SU-DHL-6 (cell line): ENCODE measurements around the gene TMEM161A.

ENCODE experiments used
- H2AFZ ChIP-seq: fragments of 200-600 bp; sonication (generic); 2 replicates; pipeline ENCODE4 v1.6.1; 2014; ENCODE audit warnings: low read depth, mild to moderate bottlenecking, moderate library complexity, mixed read lengths, antibody characterized with exemption, low read length; ENCODE audit not compliant: severe bottlenecking
- H3F3A ChIP-seq: fragments of 200-600 bp; shearing (Covaris generic); 2 replicates; pipeline ENCODE4 v1.6.0; 2016; ENCODE audit warnings: antibody characterized with exemption, mild to moderate bottlenecking; ENCODE audit not compliant: insufficient read depth
- H3K27ac ChIP-seq: fragments of 200-600 bp; sonication (generic); 2 replicates; pipeline ENCODE4 v1.5.1; 2016; ENCODE audit warnings: low read depth, mild to moderate bottlenecking, low read length, moderate library complexity, mixed read lengths
- H3K27me3 ChIP-seq: fragments of 200-600 bp; sonication (generic), shearing (Covaris generic); 2 replicates; pipeline ENCODE4 v1.6.0; 2014; ENCODE audit warnings: mild to moderate bottlenecking, low read length
- H3K36me3 ChIP-seq: fragments of 200-600 bp; sonication (generic); 2 replicates; pipeline ENCODE4 v1.6.1; 2014; ENCODE audit warnings: mild to moderate bottlenecking, low read length, mixed read lengths
- H3K4me2 ChIP-seq: fragments of 300-600, 200-600 bp; shearing (Covaris generic), sonication (generic); 2 replicates; pipeline ENCODE4 v1.6.0; 2014; ENCODE audit warnings: low read length, low read depth, mild to moderate bottlenecking; ENCODE audit not compliant: poor library complexity, severe bottlenecking
- H3K4me3 ChIP-seq: fragments of 200-600 bp; sonication (generic); 2 replicates; pipeline ENCODE4 v1.5.1; 2014; ENCODE audit warnings: antibody characterized with exemption, low read length, mild to moderate bottlenecking, mixed read lengths; ENCODE audit not compliant: insufficient read depth, poor library complexity, severe bottlenecking
- H3K79me2 ChIP-seq: fragments of 200-600 bp; sonication (generic); 2 replicates; pipeline ENCODE4 v1.6.1; 2014; ENCODE audit warnings: mild to moderate bottlenecking, low read length, moderate library complexity; ENCODE audit not compliant: insufficient read depth
- H3K9ac ChIP-seq: fragments of 200-600 bp; sonication (generic); 2 replicates; pipeline ENCODE4 v1.7.0; 2014; ENCODE audit warnings: mild to moderate bottlenecking, low read length
- H3K9me2 ChIP-seq: fragments of 200-600 bp; sonication (generic); replicated peaks from 2 replicates; pipeline ENCODE4 v1.6.1; 2014; ENCODE audit warnings: low read length; ENCODE audit not compliant: insufficient read depth
- H3K9me3 ChIP-seq: fragments of 200-600 bp; sonication (generic); 2 replicates; pipeline ENCODE4 v1.6.1; 2014; ENCODE audit warnings: low read length, mixed read lengths; ENCODE audit not compliant: insufficient read depth
- H4K20me1 ChIP-seq: fragments of 200-600 bp; sonication (generic); 2 replicates; pipeline ENCODE4 v1.6.1; 2014; ENCODE audit warnings: low read depth, mild to moderate bottlenecking, antibody characterized with exemption, low read length, moderate library complexity, mixed read lengths
- EZH2phosphoT487 ChIP-seq: fragments of 200-600 bp; sonication (generic), shearing (Covaris generic); conservative IDR thresholded peaks from 2 replicates; pipeline ENCODE4 v1.6.1; 2018; ENCODE audit warnings: mild to moderate bottlenecking, antibody characterized with exemption, low read length, moderate library complexity, mixed read lengths
- TF ChIP-seq, protein P1 (sequence below): fragments of 200-600 bp; sonication (generic); IDR thresholded peaks from one replicate; pipeline ENCODE4 v1.5.1; 2017; ENCODE audit warnings: antibody characterized with exemption, mild to moderate bottlenecking, low read length, moderate library complexity; ENCODE audit not compliant: insufficient read depth, poor library complexity, severe bottlenecking

TMEM161A gene

DNA sequence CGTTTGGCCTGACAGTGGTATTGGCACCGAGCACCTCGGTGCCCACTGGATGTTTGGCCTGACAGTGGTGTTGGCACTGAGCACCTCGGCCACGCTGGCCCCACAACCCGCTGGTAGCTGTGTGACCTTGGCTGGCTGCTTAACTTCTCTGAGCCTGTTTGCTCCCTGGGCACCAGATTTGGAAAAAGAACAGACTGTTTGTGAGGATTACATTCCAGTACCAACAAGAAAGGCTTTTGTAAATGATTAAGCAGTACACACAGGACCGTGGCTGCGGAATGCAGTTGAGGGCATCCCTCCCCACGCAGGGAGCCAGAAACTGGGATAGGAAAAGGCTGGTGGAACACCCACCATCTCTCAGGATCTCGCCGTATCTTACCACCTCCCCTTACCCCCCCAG, 42.6 kb downstream of the TMEM161A start:
- Histone ChIP-seq H3K36me3 (no peaks in the 10 kb centered on the region), H3K27me3 (no peaks in the 10 kb centered on the region), H3K27ac (no peak overlapping the region), H3K9ac (no peak overlapping the region), H3K9me3 (no peaks in the 10 kb centered on the region), H2AFZ (no peak overlapping the region), H4K20me1 (no peaks in the 10 kb centered on the region), H3F3A (no peaks in the 10 kb centered on the region), H3K9me2 (no peaks in the 10 kb centered on the region), H3K4me2 (no peak overlapping the region), H3K79me2 (no peaks in the 10 kb centered on the region), H3K4me3 (no peak overlapping the region)
- TF ChIP-seq EZH2phosphoT487 = no peak
- TF ChIP-seq, protein P1, sequence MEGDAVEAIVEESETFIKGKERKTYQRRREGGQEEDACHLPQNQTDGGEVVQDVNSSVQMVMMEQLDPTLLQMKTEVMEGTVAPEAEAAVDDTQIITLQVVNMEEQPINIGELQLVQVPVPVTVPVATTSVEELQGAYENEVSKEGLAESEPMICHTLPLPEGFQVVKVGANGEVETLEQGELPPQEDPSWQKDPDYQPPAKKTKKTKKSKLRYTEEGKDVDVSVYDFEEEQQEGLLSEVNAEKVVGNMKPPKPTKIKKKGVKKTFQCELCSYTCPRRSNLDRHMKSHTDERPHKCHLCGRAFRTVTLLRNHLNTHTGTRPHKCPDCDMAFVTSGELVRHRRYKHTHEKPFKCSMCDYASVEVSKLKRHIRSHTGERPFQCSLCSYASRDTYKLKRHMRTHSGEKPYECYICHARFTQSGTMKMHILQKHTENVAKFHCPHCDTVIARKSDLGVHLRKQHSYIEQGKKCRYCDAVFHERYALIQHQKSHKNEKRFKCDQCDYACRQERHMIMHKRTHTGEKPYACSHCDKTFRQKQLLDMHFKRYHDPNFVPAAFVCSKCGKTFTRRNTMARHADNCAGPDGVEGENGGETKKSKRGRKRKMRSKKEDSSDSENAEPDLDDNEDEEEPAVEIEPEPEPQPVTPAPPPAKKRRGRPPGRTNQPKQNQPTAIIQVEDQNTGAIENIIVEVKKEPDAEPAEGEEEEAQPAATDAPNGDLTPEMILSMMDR = no peak

- Histone ChIP-seq H3K36me3 (no peaks in the 10 kb centered on the region), H3K79me2 (no peaks in the 10 kb centered on the region), H3F3A (no peaks in the 10 kb centered on the region), H3K9me2 (no peaks in the 10 kb centered on the region), H3K9ac (no peak overlapping the region), H3K9me3 (no peaks in the 10 kb centered on the region), H4K20me1 (no peaks in the 10 kb centered on the region), H3K4me3 (no peak overlapping the region), H3K27ac (no peak overlapping the region), H3K4me2 (no peak overlapping the region), H3K27me3 (no peaks in the 10 kb centered on the region), H2AFZ (no peak overlapping the region)
- TF ChIP-seq, protein P1 = no peak
- no peak for TF ChIP-seq EZH2phosphoT487
Measured at GRCh38 chr19:19094513-19094912, 43.8 kb downstream of the TMEM161A start.

GRCh38 chr19:19087676-19088075, 50.6 kb downstream of the TMEM161A start:
- Histone ChIP-seq H3K9me3 (no peaks in the 10 kb centered on the region), H3K79me2 (no peaks in the 10 kb centered on the region)

More at GRCh38 chr19:19087676-19088075, 50.6 kb downstream of the TMEM161A start:
- Histone ChIP-seq H3K4me3 (no peak overlapping the region), H4K20me1 (no peaks in the 10 kb centered on the region), H3K4me2 (no peak overlapping the region), H3K9me2 (no peaks in the 10 kb centered on the region), H3K27ac (no peak overlapping the region), H3K9ac (no peak overlapping the region), H2AFZ (no peak overlapping the region), H3K36me3 (no peaks in the 10 kb centered on the region), H3K27me3 (no peaks in the 10 kb centered on the region), H3F3A (no peaks in the 10 kb centered on the region)
- TF ChIP-seq, protein P1 = no peak
- TF ChIP-seq EZH2phosphoT487 = no peak
